Sigmoid colon (tissue), 7 donors: ENCODE results near the gene TAS1R1. TPM values are rescaled to one million over a fixed set of nuclear protein-coding genes. Genes with fewer than 3 reads are reported as not detected.
A peak's percentile ranks its signal among the peaks of the same experiment; 100 is the strongest.
"Not testable (repeated sequence)": the region's sequence is repeated elsewhere in the genome, so short reads cannot be mapped to it uniquely, and the experiment has no call there.

Experiments used
- DNase-seq: peaks from one replicate; pipeline ENCODE4 v3.0.0-alpha.2; 2019
- H3K27ac ChIP-seq, 4 donors: fragments of 200-600 bp; sonication (generic); one replicate each; pipeline ENCODE4 v1.5.1; 2016 to 2019; ENCODE audit warnings: mild to moderate bottlenecking in 1 of 4
- H3K27me3 ChIP-seq, 3 donors: fragments of 200-600 bp; sonication (generic); one replicate each; pipeline ENCODE4 v1.5.1; 2019; ENCODE audit warnings: mild to moderate bottlenecking in 1 of 3
- H3K36me3 ChIP-seq, 4 donors: fragments of 200-600 bp; sonication (generic); one replicate each; pipeline ENCODE4 v1.5.1; 2016 to 2019
- H3K4me1 ChIP-seq, 4 donors: fragments of 200-600 bp; sonication (generic); one replicate each; pipeline ENCODE4 v1.5.1; 2017 to 2019
- H3K4me3 ChIP-seq, 4 donors: fragments of 200-600 bp; sonication (generic); one replicate each; pipeline ENCODE4 v1.5.1; 2017 to 2019; ENCODE audit warnings: mild to moderate bottlenecking in 2 of 4, moderate library complexity in 1 of 4
- H3K9me3 ChIP-seq, 4 donors: fragments of 200-600 bp in 3 of 4; sonication (generic) in 3 of 4; one replicate each; pipeline versions ENCODE4 v1.5.1 to v1.6.1; 2013 to 2019
- EP300 ChIP-seq, 4 donors: sonication (generic); formaldehyde crosslinking; IDR thresholded peaks; one replicate each; pipeline ENCODE4 v1.6.1; 2017; ENCODE audit warnings: antibody characterized with exemption in 4 of 4
- POLR2A ChIP-seq, 2 donors: fragments of 450-650 bp; IDR thresholded peaks; one replicate each; pipeline ENCODE4 v1.6.1; 2016; ENCODE audit warnings: antibody characterized with exemption in 2 of 2, mild to moderate bottlenecking in 2 of 2, moderate library complexity in 2 of 2
- POLR2AphosphoS5 ChIP-seq, 4 donors: sonication (generic); formaldehyde crosslinking; IDR thresholded peaks; one replicate each; pipeline ENCODE4 v1.6.1; 2017; ENCODE audit warnings: antibody characterized with exemption in 4 of 4
- WGBS, 2 donors: extraction: QIAGEN DNeasy Blood & Tissue Kit; methylation state at CpG; one replicate each; pipeline ENCODE4 v1.1.7; 2013; 5-methylcytosine and 5-hydroxymethylcytosine counted together
- intact Hi-C: fragments of 100-400 bp; cut with DNase I; formaldehyde crosslinking; loops from one replicate; pipeline ENCODE4 v1.15.1; 2023
- polyA plus RNA-seq, 3 donors: library from polyadenylated mRNA; stranded (reverse); fragments of 200-250 nt; gene quantifications; one replicate each; pipeline ENCODE4 v1.2.3, GENCODE V29; 2013
- total RNA-seq, 4 donors: library from RNA; depleted of rRNA; stranded (reverse); fragments of >200 nt; gene quantifications; one replicate each; pipeline ENCODE4 v1.1.0, GENCODE V29; 2016
- TF ChIP-seq, protein P1 (sequence below), 4 experiments: fragments of 450-650 bp in 3 of 4; fragments of 200-600 bp in 1 of 4; IDR thresholded peaks; one replicate each; pipeline ENCODE4 v1.5.1; 2016 to 2019; ENCODE audit warnings: antibody characterized with exemption in 4 of 4, mild to moderate bottlenecking in 3 of 4, moderate library complexity in 2 of 4
- donor health status: healthy with polysubstance abuse.
- donor health status: Bipolar disorder and iron deficiency.
- donor health status: healthy.

The TAS1R1 gene
- total and polyA plus RNA-seq, 7 donors = 0.10 to 0.36 TPM; not detected in 5

DNA sequence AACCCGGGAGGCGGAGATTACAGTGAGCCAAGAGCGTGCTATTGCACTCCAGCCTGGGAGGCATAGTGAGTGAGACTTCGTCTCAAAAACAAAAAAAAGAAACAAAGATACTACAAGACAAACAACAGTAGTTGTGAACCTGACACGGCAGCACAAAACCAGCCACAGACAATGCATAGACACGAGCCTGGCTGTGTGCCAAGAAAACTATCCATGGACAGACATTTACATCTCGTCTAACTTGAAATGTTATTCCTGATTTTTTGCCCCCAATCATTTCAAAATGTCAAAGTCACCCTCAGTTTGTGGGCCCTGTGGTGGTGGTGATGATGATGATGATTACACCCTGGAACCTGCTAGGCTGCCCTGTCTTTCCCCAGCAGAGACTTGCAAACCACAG, 41.2 kb downstream of the TAS1R1 start:
- Histone ChIP-seq H3K36me3 (peaks cover 50 to 82% (median 74%) of the 10 kb centered on the region in 4 donors), H3K4me3 (peak overlapping the region; percentile 2 to 30 (median 9)), H3K4me1 (peaks cover 0 to 67% (median 65%) of the 10 kb centered on the region in 4 donors), H3K27ac (peak overlapping the region; percentile 14 to 99 (median 98)), H3K27me3 (no peaks in the 10 kb centered on the region), H3K9me3 (no peaks in the 10 kb centered on the region)
- no peak for DNase-seq
- WGBS, 2 donors = 71 to 80% methylated on average over 7 of the region's 7 CpGs
- TF ChIP-seq, protein P1, sequence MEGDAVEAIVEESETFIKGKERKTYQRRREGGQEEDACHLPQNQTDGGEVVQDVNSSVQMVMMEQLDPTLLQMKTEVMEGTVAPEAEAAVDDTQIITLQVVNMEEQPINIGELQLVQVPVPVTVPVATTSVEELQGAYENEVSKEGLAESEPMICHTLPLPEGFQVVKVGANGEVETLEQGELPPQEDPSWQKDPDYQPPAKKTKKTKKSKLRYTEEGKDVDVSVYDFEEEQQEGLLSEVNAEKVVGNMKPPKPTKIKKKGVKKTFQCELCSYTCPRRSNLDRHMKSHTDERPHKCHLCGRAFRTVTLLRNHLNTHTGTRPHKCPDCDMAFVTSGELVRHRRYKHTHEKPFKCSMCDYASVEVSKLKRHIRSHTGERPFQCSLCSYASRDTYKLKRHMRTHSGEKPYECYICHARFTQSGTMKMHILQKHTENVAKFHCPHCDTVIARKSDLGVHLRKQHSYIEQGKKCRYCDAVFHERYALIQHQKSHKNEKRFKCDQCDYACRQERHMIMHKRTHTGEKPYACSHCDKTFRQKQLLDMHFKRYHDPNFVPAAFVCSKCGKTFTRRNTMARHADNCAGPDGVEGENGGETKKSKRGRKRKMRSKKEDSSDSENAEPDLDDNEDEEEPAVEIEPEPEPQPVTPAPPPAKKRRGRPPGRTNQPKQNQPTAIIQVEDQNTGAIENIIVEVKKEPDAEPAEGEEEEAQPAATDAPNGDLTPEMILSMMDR (IDR thresholded peaks at IDR 0.05) = no peak
- no peak for TF ChIP-seq POLR2A (IDR thresholded peaks at IDR 0.05)
- TF ChIP-seq EP300 (IDR thresholded peaks at IDR 0.05) = no peak
- no peak for TF ChIP-seq POLR2AphosphoS5 (IDR thresholded peaks at IDR 0.05)
- intact Hi-C loops = loop anchor here (5.0 kb wide), 2 partner anchors 39 to 41 kb away; partner anchors contain the start of gene TAS1R1

DNA sequence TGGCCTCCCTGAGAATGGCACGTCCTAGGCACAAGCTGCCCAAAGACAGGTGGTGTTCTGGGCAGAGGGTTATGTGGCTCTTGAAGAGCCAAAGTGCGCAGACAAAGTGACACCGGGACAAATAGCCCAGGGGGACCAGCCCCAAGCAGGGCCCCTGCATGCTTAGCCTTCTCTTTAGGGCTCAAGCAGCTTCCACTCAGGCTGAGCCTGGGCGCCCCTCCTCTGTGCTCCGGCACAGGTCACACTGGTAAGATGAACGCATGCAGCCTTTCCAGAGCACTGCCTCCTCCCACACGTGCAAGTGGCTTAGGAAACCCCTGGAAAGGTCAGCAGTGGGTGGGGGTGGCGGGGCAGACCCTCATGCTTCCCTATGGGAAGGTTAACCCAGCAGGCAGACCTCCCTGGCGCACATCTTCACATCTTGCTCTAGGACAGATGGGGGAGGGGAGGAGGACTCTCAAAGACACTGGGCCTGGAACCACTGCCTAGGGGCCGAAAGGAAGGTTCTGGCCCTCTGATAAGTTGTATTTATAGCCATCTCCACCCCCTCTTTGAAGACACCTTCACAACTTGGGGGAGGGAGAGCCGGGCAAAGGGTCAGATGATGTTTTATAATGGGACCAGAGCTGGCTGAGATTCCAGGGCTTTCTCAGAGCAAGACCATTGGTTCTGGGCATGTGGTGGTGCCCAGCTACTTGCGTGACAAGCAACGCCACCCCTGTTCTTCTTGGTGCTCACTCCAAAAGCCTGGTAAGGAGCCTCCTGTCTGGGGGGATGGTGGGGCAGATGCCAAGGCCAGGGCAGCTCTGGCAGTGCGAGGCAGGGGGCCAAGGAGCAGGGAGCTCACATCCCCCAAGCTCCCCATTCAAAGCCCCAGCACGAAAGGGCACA, 42.0 kb downstream of the TAS1R1 start:
- no peaks in the 10 kb centered on the region for H3K9me3 ChIP-seq
- TF ChIP-seq POLR2AphosphoS5 (IDR thresholded peaks at IDR 0.05) (no peak), EP300 (IDR thresholded peaks at IDR 0.05) (no peak), POLR2A (IDR thresholded peaks at IDR 0.05) (no peak)
- TF ChIP-seq, protein P1 (IDR thresholded peaks at IDR 0.05) = no peak
- peak overlapping the region; percentile 2 to 30 (median 9) for H3K4me3 ChIP-seq
- 88 to 91% methylated on average over 15 of the region's 15 CpGs for WGBS, 2 donors
- peaks cover 0 to 60% (median 57%) of the 10 kb centered on the region in 4 donors for H3K4me1 ChIP-seq
- peak overlapping the region; percentile 14 to 99 (median 98) for H3K27ac ChIP-seq
- DNase-seq = no peak
- no peaks in the 10 kb centered on the region for H3K27me3 ChIP-seq
- intact Hi-C loops = loop anchor here (5.0 kb wide), 2 partner anchors 40 kb away; partner anchors contain the start of gene TAS1R1
- H3K36me3 ChIP-seq = peaks cover 50 to 74% (median 67%) of the 10 kb centered on the region in 4 donors

DNA sequence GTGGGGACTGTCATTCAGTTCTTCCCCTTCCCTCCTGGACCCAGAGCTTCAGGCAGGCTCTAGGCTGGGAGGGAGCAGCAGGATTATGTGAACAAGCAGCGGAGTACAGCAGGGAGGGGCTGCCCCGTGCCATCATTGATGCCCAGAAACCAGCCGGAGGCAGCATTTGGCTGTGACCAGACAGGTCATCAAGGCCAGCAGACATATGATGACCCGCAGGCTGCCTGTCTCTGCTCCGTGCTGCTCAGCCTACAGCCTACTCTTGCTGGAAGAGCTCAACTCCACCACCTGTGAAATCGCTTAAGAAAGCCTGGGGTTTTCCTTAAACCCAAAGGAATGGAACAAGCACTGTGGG, 42.6 kb downstream of the TAS1R1 start:
- Histone ChIP-seq H3K4me3 (peak overlapping the region in 2 of 4 donors; percentile 8 to 30), H3K36me3 (peaks cover 43 to 68% (median 61%) of the 10 kb centered on the region in 4 donors), H3K27ac (peak overlapping the region in 3 of 4 donors; percentile 97 to 99 (median 99)), H3K4me1 (peaks cover 0 to 54% (median 53%) of the 10 kb centered on the region in 4 donors), H3K27me3 (no peaks in the 10 kb centered on the region), H3K9me3 (no peaks in the 10 kb centered on the region)
- 93% methylated on average over 6 of the region's 6 CpGs for WGBS, 2 donors
- intact Hi-C loops = loop anchor here (5.0 kb wide), 2 partner anchors 40 kb away; partner anchors contain the start of gene TAS1R1
- TF ChIP-seq, protein P1 (IDR thresholded peaks at IDR 0.05) = no peak
- TF ChIP-seq POLR2A (IDR thresholded peaks at IDR 0.05) = no peak
- no peak for TF ChIP-seq EP300 (IDR thresholded peaks at IDR 0.05)
- no peak for TF ChIP-seq POLR2AphosphoS5 (IDR thresholded peaks at IDR 0.05)
- DNase-seq = no peak

DNA sequence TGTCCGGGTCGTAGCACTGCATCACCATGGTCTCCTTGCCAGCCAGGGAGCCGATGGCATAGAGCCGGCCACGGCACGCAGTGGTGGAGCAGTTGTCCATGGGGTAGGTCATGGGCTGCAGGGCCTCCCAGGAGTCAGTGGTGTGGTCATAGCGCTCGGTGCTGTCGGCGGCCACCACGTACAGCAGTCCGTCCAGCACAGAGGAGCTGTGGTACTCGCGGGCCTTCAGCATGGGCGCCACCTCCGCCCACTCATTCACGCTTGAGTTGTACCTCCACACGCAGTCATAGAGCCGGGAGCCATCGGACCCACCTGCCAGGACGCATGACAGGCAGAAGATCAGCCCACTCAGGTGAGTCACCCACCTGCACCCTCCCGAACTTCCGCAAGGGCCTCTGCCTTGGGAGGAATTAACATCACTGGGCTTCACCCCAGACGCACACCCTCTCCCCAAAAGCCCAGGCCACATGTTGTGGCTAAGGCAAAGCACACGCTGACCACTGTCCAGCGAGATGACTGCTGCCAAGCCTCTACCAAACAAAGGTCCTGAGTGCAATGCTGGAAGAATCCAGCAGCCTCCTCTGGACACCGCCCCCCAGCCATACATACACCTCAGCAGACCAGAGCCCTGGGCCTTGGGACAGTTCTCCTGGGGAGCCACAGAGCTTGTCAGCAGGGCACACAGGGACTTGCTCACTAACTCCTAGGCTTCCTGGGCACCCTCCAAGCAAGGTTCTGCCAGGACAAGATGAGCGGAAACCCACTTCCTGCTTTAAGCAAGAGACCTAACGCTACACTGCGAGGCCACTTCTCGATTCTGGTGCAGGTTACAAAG, 44.3 kb downstream of the TAS1R1 start:
- H3K9me3 ChIP-seq = no peaks in the 10 kb centered on the region
- peak overlapping the region; percentile 97 to 99 (median 98) for H3K27ac ChIP-seq

DNA sequence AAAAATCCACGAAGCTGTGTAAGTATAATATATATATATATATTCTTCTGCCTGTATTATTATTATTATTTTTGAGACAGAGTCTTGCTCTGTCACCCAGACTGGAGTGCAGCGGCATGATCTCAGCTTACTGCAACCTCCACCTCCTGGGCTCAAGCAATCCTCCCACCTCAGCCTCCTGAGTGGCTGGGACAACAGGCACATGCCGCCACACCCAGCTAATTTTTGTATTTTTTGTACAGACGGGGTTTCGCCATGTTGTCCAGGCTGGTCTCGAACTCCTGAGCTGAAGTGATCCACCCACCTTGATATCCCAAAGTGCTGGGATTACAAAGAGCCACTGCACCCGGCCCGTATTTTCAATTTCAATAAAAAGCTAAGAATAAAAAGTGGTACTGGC, 44.9 kb downstream of the TAS1R1 start:
- H3K4me3 ChIP-seq = peak overlapping the region; percentile 77 to 96 (median 89)
- intact Hi-C loops = loop anchor here (2.0 to 5.0 kb wide), 3 partner anchors 19 to 43 kb away; partner anchors contain the start of gene TAS1R1
- H3K27ac ChIP-seq = peak overlapping the region; percentile 97 to 99 (median 98)
- WGBS, 2 donors = 50 to 68% methylated on average over 8 of the region's 8 CpGs
- H3K27me3 ChIP-seq, DNase-seq, H3K9me3 ChIP-seq: not testable (repeated sequence)
- H3K4me1 ChIP-seq = peaks cover 0 to 71% (median 67%) of the 10 kb centered on the region in 4 donors
- H3K36me3 ChIP-seq = peaks cover 25 to 46% (median 38%) of the 10 kb centered on the region in 4 donors

More for the DNA sequence above, 44.3 kb downstream of the TAS1R1 start:
- TF ChIP-seq POLR2AphosphoS5 (IDR thresholded peaks at IDR 0.05) = no peak
- TF ChIP-seq POLR2A (IDR thresholded peaks at IDR 0.05) = no peak
- TF ChIP-seq EP300 (IDR thresholded peaks at IDR 0.05) = no peak
- H3K36me3 ChIP-seq = peaks cover 30 to 52% (median 45%) of the 10 kb centered on the region in 4 donors
- peak overlapping the region; percentile 77 to 96 (median 89) for H3K4me3 ChIP-seq
- 77 to 88% methylated on average over 31 of the region's 31 CpGs for WGBS, 2 donors
- H3K27me3 ChIP-seq = no peaks in the 10 kb centered on the region
- intact Hi-C loops = loop anchor here (5.0 kb wide), 2 partner anchors 38 to 42 kb away; partner anchors contain the start of gene TAS1R1
- peaks cover 0 to 65% (median 61%) of the 10 kb centered on the region in 4 donors for H3K4me1 ChIP-seq
- no peak for DNase-seq
